MM.1S (cell line): Measurements from ENCODE around the gene CATSPERZ.
A peak's percentile ranks its signal among the peaks of the same experiment; 100 is the strongest.
"Not testable (repeated sequence)": the region's sequence is repeated elsewhere in the genome, so short reads cannot be mapped to it uniquely, and the experiment has no call there.

Experiments
- DNase-seq: peaks from one replicate; pipeline ENCODE4 v3.0.0-alpha.2; 2015
- H2AFZ ChIP-seq: fragments of 300-600 bp; sonication (generic); 2 replicates; pipeline ENCODE4 v1.6.0; 2016; ENCODE audit warnings: antibody characterized with exemption, low read length
- H3F3A ChIP-seq: fragments of 300-600 bp; sonication (generic); 2 replicates; pipeline ENCODE4 v1.6.1; 2016; ENCODE audit warnings: mild to moderate bottlenecking, antibody characterized with exemption, low read length, moderate library complexity, mixed read lengths; ENCODE audit not compliant: insufficient read depth
- H3K27ac ChIP-seq: fragments of 300-600 bp; sonication (generic); 2 replicates; pipeline ENCODE4 v1.5.1; 2016; ENCODE audit warnings: mild to moderate bottlenecking, low read length
- H3K27me3 ChIP-seq: fragments of 300-600 bp; sonication (generic); replicated peaks from 2 replicates; pipeline ENCODE4 v1.6.0; 2016; ENCODE audit warnings: low read length; ENCODE audit not compliant: insufficient read depth
- H3K36me3 ChIP-seq: fragments of 300-600 bp; sonication (generic); replicated peaks from 2 replicates; pipeline ENCODE4 v1.6.1; 2016; ENCODE audit warnings: mild to moderate bottlenecking, low read length, mixed read lengths; ENCODE audit not compliant: insufficient read depth
- H3K4me1 ChIP-seq: fragments of 300-600 bp; sonication (generic); 2 replicates; pipeline ENCODE4 v1.6.1; 2016; ENCODE audit warnings: low read length, mixed read lengths
- H3K4me2 ChIP-seq: fragments of 300-600 bp; sonication (generic); 2 replicates; pipeline ENCODE4 v1.6.0; 2016; ENCODE audit warnings: low read depth, low read length
- H3K4me3 ChIP-seq: fragments of 300-600 bp; sonication (generic); 2 replicates; pipeline ENCODE4 v1.5.1; 2016; ENCODE audit warnings: low read length, mixed read lengths
- H3K79me2 ChIP-seq: fragments of 300-600 bp; sonication (generic); 2 replicates; pipeline ENCODE4 v1.6.1; 2016; ENCODE audit warnings: mixed run types, low read length, mixed read lengths
- H3K9ac ChIP-seq: fragments of 300-600 bp; sonication (generic); 2 replicates; pipeline ENCODE4 v1.6.1; 2016; ENCODE audit warnings: low read length, mixed read lengths
- H3K9me2 ChIP-seq: fragments of 300-600 bp; sonication (generic); replicated peaks from 2 replicates; pipeline ENCODE4 v1.6.1; 2016; ENCODE audit warnings: mild to moderate bottlenecking, low read length, mixed read lengths; ENCODE audit not compliant: insufficient read depth
- H3K9me3 ChIP-seq: fragments of 300-600 bp; sonication (generic); replicated peaks from 2 replicates; pipeline ENCODE4 v1.6.1; 2016; ENCODE audit warnings: mild to moderate bottlenecking, low read length, mixed read lengths; ENCODE audit not compliant: insufficient read depth
- H4K20me1 ChIP-seq: fragments of 300-600 bp; sonication (generic); 2 replicates; pipeline ENCODE4 v1.6.1; 2016; ENCODE audit warnings: mild to moderate bottlenecking, low read length, moderate library complexity, mixed read lengths; ENCODE audit not compliant: insufficient read depth
- CTCF ChIP-seq: fragments of 300-600 bp; sonication (generic); IDR thresholded peaks from 2 replicates; pipeline ENCODE4 v1.5.1; 2016; ENCODE audit warnings: antibody characterized with exemption, low read length, mixed read lengths
- EZH2 ChIP-seq: fragments of 300-600 bp; sonication (generic); optimal IDR thresholded peaks from 2 replicates; pipeline ENCODE3; 2017; ENCODE audit warnings: low read depth, mild to moderate bottlenecking, antibody characterized with exemption, low read length, mixed read lengths
- EZH2phosphoT487 ChIP-seq: fragments of 300-600 bp; sonication (generic); IDR thresholded peaks from 2 replicates; pipeline ENCODE4 v1.6.1; 2018; ENCODE audit warnings: antibody characterized with exemption, low read length

The CATSPERZ gene

GRCh38 chr11:64314146-64314804, 14.1 kb downstream of the CATSPERZ start:
- Histone ChIP-seq H3K79me2 (peaks cover 73% of the 10 kb centered on the region), H4K20me1 (no peaks in the 10 kb centered on the region), H3K9me3 (no peaks in the 10 kb centered on the region), H3K27ac (no peak overlapping the region), H3K4me2 (no peak overlapping the region), H3K4me1 (peaks cover 5% of the 10 kb centered on the region), H3K36me3 (no peaks in the 10 kb centered on the region), H3K9ac (no peak overlapping the region), H3K27me3 (no peaks in the 10 kb centered on the region), H2AFZ (no peak overlapping the region), H3K4me3 (no peak overlapping the region), H3F3A (peaks cover 38% of the 10 kb centered on the region), H3K9me2 (no peaks in the 10 kb centered on the region)
- no peak for DNase-seq
- TF ChIP-seq EZH2phosphoT487 (no peak), EZH2 (no peak), CTCF (peak; percentile 16; the same call in 1 of the 2 replicates)

- peak overlapping the region; percentile 21; the same call in 1 of the 2 replicates for H3K4me2 ChIP-seq
- TF ChIP-seq EZH2phosphoT487 (no peak), CTCF (no peak)
Measured at GRCh38 chr11:64314805-64315561, 14.8 kb downstream of the CATSPERZ start.

GRCh38 chr11:64315667-64316526, 15.7 kb downstream of the CATSPERZ start:
- not testable (repeated sequence) for DNase-seq, H4K20me1 ChIP-seq, H3K9me3 ChIP-seq, H3K9me2 ChIP-seq, H3K4me1 ChIP-seq, H3K27me3 ChIP-seq, H3K36me3 ChIP-seq, H2AFZ ChIP-seq
- Histone ChIP-seq H3K27ac (peak overlapping the region; percentile 100; the same call in 1 of the 2 replicates), H3K79me2 (peaks cover 64% of the 10 kb centered on the region), H3K4me3 (peak overlapping the region; percentile 78), H3K9ac (peak overlapping the region; percentile 92; the same call in 1 of the 2 replicates), H3F3A (peaks cover 39% of the 10 kb centered on the region), H3K4me2 (peak overlapping the region; percentile 42)

More at GRCh38 chr11:64314805-64315561, 14.8 kb downstream of the CATSPERZ start:
- H3F3A ChIP-seq, result peaks cover 39% of the 10 kb centered on the region
- no peak for DNase-seq
- H3K79me2 ChIP-seq, result peaks cover 70% of the 10 kb centered on the region
- H3K4me1 ChIP-seq, result peaks cover 6% of the 10 kb centered on the region
- H3K9me3 ChIP-seq, result no peaks in the 10 kb centered on the region
- no peak overlapping the region for H2AFZ ChIP-seq
- no peak overlapping the region for H3K9ac ChIP-seq
- H3K9me2 ChIP-seq, result no peaks in the 10 kb centered on the region
- no peaks in the 10 kb centered on the region for H4K20me1 ChIP-seq
- H3K27me3 ChIP-seq, result no peaks in the 10 kb centered on the region
- no peaks in the 10 kb centered on the region for H3K36me3 ChIP-seq
- no peak overlapping the region for H3K27ac ChIP-seq
- no peak overlapping the region for H3K4me3 ChIP-seq
